K562 (cell line): Measurements from ENCODE around the gene CFD. TPM values are rescaled to one million over a fixed set of nuclear protein-coding genes. Genes with fewer than 3 reads are reported as not detected.

Source experiments
- ATAC-seq: fragments of 200-7000 bp; cut with Tn5 transposase; 3 replicates; pipeline ENCODE4 v1.9.1; 2020; ENCODE audit warnings: moderate library complexity
- BruUV-seq: library from RNA; stranded (reverse); fragments of 400-500 nt; replicated peaks from 2 replicates; lab custom pipeline; 2021; lab: Mats Ljungman, UMichigan
- CTCF ChIA-PET: fragments of 300-600 bp; formaldehyde crosslinking; extraction: SDS; loops from one replicate; lab custom pipeline; 2021; ENCODE audit warnings: low intra/inter-chr PET ratio; lab: Yijun Ruan, JAX
- POLR2A ChIA-PET: fragments of 300-600, 350-650 bp; sonication (Branson Sonifier 250); formaldehyde crosslinking; extraction: SDS; loops from one replicate; lab custom pipeline; 2021; ENCODE audit warnings: antibody characterized with exemption, inconsistent platforms; lab: Yijun Ruan, JAX
- DNase-seq, 4 experiments: peaks; one replicate each; pipeline versions ENCODE4 v3.0.0 to v3.0.0-alpha.2; 2011 to 2018; ENCODE audit warnings: low spot score in 3 of 4, mixed read lengths in 3 of 4; ENCODE audit errors: extremely low read depth in 1 of 4
- FAIRE-seq: peaks from 2 replicates; lab custom pipeline; 2011; peaks lifted over from hg19 to GRCh38; lab: Jason Lieb, UNC
- H2AFZ ChIP-seq: 2 replicates; pipeline ENCODE4 v1.6.0; 2011; ENCODE audit warnings: low read depth, low read length, control low read depth, inconsistent platforms
- H3K27ac ChIP-seq: fragments of 200-600 bp; 3 replicates; pipeline ENCODE4 v1.8.0; 2011; ENCODE audit warnings: low read depth, mild to moderate bottlenecking, control low read depth, inconsistent platforms, low read length, moderate library complexity, mixed read lengths; ENCODE audit errors: extremely low read depth
- H3K27me3 ChIP-seq, 2 experiments: fragments of 300-600 bp in 1 of 2; 2 replicates in 1 of 2; 3 replicates in 1 of 2; pipeline versions ENCODE4 v1.6.0 to v1.8.0; 2011; ENCODE audit warnings: inconsistent platforms in 2 of 2, low read length in 2 of 2, mild to moderate bottlenecking in 1 of 2, mixed read lengths in 1 of 2, moderate library complexity in 1 of 2; ENCODE audit not compliant: control insufficient read depth in 2 of 2, insufficient read depth in 2 of 2
- H3K36me3 ChIP-seq: fragments of 300-600 bp; 3 replicates; pipeline ENCODE4 v1.8.0; 2011; ENCODE audit warnings: mild to moderate bottlenecking, low read length, inconsistent platforms; ENCODE audit not compliant: control insufficient read depth, insufficient read depth
- H3K4me1 ChIP-seq, 2 experiments: fragments of 200-600 bp in 1 of 2; replicated peaks in 1 of 2; 2 replicates in 1 of 2; 3 replicates in 1 of 2; pipeline versions ENCODE4 v1.5.1 to v1.8.0; 2011; ENCODE audit warnings: inconsistent platforms in 2 of 2, low read length in 2 of 2, mild to moderate bottlenecking in 1 of 2, mixed read lengths in 1 of 2, moderate library complexity in 1 of 2; ENCODE audit not compliant: control insufficient read depth in 2 of 2, insufficient read depth in 2 of 2
- H3K4me2 ChIP-seq: 2 replicates; pipeline ENCODE4 v1.6.1; 2011; ENCODE audit warnings: low read length, control low read depth, inconsistent platforms, mixed read lengths; ENCODE audit not compliant: insufficient read depth
- H3K4me3 ChIP-seq: fragments of 200-600 bp; sonication (generic), shearing (Covaris generic); 2 replicates; pipeline ENCODE4 v1.5.1; 2016; ENCODE audit warnings: control low read depth, inconsistent platforms
- H3K79me2 ChIP-seq: fragments of 200-600 bp; 3 replicates; pipeline ENCODE4 v1.8.0; 2011; ENCODE audit warnings: low read length, inconsistent platforms; ENCODE audit not compliant: control insufficient read depth, insufficient read depth
- H3K9ac ChIP-seq, 2 experiments: 2 replicates each; pipeline versions ENCODE4 v1.6.0 to v1.6.1; 2011; ENCODE audit warnings: low read depth in 2 of 2, low read length in 2 of 2, control low read depth in 1 of 2, inconsistent platforms in 1 of 2, mild to moderate bottlenecking in 1 of 2, mixed read lengths in 1 of 2; ENCODE audit not compliant: insufficient read depth in 1 of 2
- H3K9me1 ChIP-seq: one replicate; pipeline ENCODE4 v1.6.0; 2011; ENCODE audit warnings: inconsistent platforms, mild to moderate bottlenecking, low read length, moderate library complexity; ENCODE audit not compliant: control insufficient read depth, insufficient read depth
- H3K9me3 ChIP-seq: replicated peaks from 2 replicates; pipeline ENCODE4 v1.5.1; 2011; ENCODE audit warnings: low read depth, low read length, inconsistent platforms; ENCODE audit not compliant: control insufficient read depth, insufficient read depth
- H4K20me1 ChIP-seq: replicated peaks from 2 replicates; pipeline ENCODE4 v1.6.1; 2011; ENCODE audit warnings: low read length, inconsistent platforms, mixed read lengths; ENCODE audit not compliant: control insufficient read depth, insufficient read depth
- ELF1 ChIP-seq: fragments of 200-800 bp; sonication (Bioruptor generic); IDR thresholded peaks from 2 replicates; pipeline ENCODE4 v1.6.1; 2016; ENCODE audit warnings: missing genetic modification characterization, missing compliant biosample characterization
- FOSL1 ChIP-seq: fragments of 200-800 bp; sonication (Bioruptor generic); conservative IDR thresholded peaks from 2 replicates; pipeline ENCODE4 v1.6.1; 2016; ENCODE audit warnings: missing genetic modification characterization, missing compliant biosample characterization
- FOXA1 ChIP-seq: fragments of 450-650 bp; IDR thresholded peaks from 2 replicates; pipeline ENCODE4 v1.6.1; 2016; ENCODE audit warnings: mild to moderate bottlenecking, borderline replicate concordance
- HCFC1 ChIP-seq: IDR thresholded peaks from 2 replicates; pipeline ENCODE4 v1.6.1; 2012; ENCODE audit warnings: low read depth, low read length, improper control_type of control experiment
- HNRNPLL ChIP-seq: fragments of 200-400 bp; formaldehyde crosslinking; IDR thresholded peaks from 2 replicates; pipeline ENCODE4 v1.6.1; 2017; ENCODE audit warnings: low read length, low read depth, mild to moderate bottlenecking; ENCODE audit not compliant: poor library complexity, severe bottlenecking
- JUN ChIP-seq, 2 experiments: sonication (generic) in 1 of 2; formaldehyde crosslinking in 1 of 2; IDR thresholded peaks; 2 replicates each; pipeline versions ENCODE4 v1.6.1 to v1.8.0; 2012 to 2022; ENCODE audit warnings: borderline replicate concordance in 2 of 2, mild to moderate bottlenecking in 2 of 2, improper control_type of control experiment in 1 of 2, low read depth in 1 of 2, low read length in 1 of 2, missing genetic modification reagents in 1 of 2
- JUND ChIP-seq, 2 experiments: IDR thresholded peaks; 2 replicates in 1 of 2; 3 replicates in 1 of 2; pipeline ENCODE4 v1.6.1; 2011; ENCODE audit warnings: borderline replicate concordance in 2 of 2, low read depth in 2 of 2, low read length in 2 of 2, improper control_type of control experiment in 1 of 2, missing biosample characterization in 1 of 2, missing genetic modification characterization in 1 of 2, missing genetic modification reagents in 1 of 2
- MAFF ChIP-seq: IDR thresholded peaks from 2 replicates; pipeline ENCODE4 v1.6.1; 2012; ENCODE audit warnings: low read length, improper control_type of control experiment
- NCOA2 ChIP-seq, 2 experiments: fragments of 450-650 bp; IDR thresholded peaks; 2 replicates each; pipeline ENCODE4 v1.6.1; 2018; ENCODE audit warnings: mild to moderate bottlenecking in 2 of 2, moderate library complexity in 1 of 2; ENCODE audit not compliant: partially characterized antibody in 2 of 2
- POLR2A ChIP-seq: fragments of 450-650 bp; conservative IDR thresholded peaks from 2 replicates; pipeline ENCODE4 v1.6.1; 2016
- RFX5 ChIP-seq: IDR thresholded peaks from 2 replicates; pipeline ENCODE4 v1.6.1; 2011; ENCODE audit warnings: low read depth, mild to moderate bottlenecking, improper control_type of control experiment, low read length
- TEAD2 ChIP-seq: fragments of 450-650 bp; IDR thresholded peaks from 2 replicates; pipeline ENCODE4 v1.6.1; 2016; ENCODE audit warnings: missing genetic modification characterization, control low read depth, missing compliant biosample characterization
- TSHZ1 ChIP-seq: fragments of 250-450 bp; sonication (Bioruptor Pico); IDR thresholded peaks from 2 replicates; pipeline ENCODE4 v1.4.0; 2020; ENCODE audit warnings: mild to moderate bottlenecking, moderate library complexity
- U2AF1 ChIP-seq: fragments of 200-400 bp; formaldehyde crosslinking; optimal IDR thresholded peaks from 2 replicates; pipeline ENCODE3; 2017; ENCODE audit warnings: mild to moderate bottlenecking, low read depth, low read length, moderate library complexity
- ZNF57 ChIP-seq: fragments of 450-650 bp; formaldehyde crosslinking; IDR thresholded peaks from 2 replicates; pipeline ENCODE4 v1.4.0; 2020; ENCODE audit warnings: mild to moderate bottlenecking, moderate library complexity
- ZNF707 ChIP-seq: fragments of 250-450 bp; sonication (Bioruptor Pico); conservative IDR thresholded peaks from 2 replicates; pipeline ENCODE4 v1.8.0; 2022; ENCODE audit warnings: inconsistent platforms, mild to moderate bottlenecking, moderate library complexity
- ZNF830 ChIP-seq: fragments of 250-450 bp; sonication (Bioruptor Pico); IDR thresholded peaks from 2 replicates; pipeline ENCODE4 v1.5.0; 2021; ENCODE audit warnings: mild to moderate bottlenecking
- WGBS: fragments of 100-300 bp; shearing (Covaris generic); methylation state at CpG from one replicate; pipeline ENCODE4 v1.1.6; 2016; ENCODE audit warnings: low coverage, mixed read lengths; ENCODE audit not compliant: insufficient coverage; ENCODE audit errors: missing lambda C conversion rate; 5-methylcytosine and 5-hydroxymethylcytosine counted together
- in situ Hi-C: fragments of 300-500 bp; cut with MboI; formaldehyde crosslinking; loops from 4 replicates; pipeline ENCODE4 v1.15.0; 2018; ENCODE audit warnings: inconsistent platforms, mixed read lengths
- intact Hi-C: fragments of 100-400 bp; cut with micrococcal nuclease; formaldehyde crosslinking; loops from 2 replicates; pipeline ENCODE4 v1.14.2; 2022
- polyA plus RNA-seq, 8 experiments: library from polyadenylated mRNA; depleted of rRNA in 4 of 8; stranded (reverse) in 5 of 8; unstranded in 3 of 8; fragments of >200 nt; fragmentation: Nextera tagmentation in 2 of 8; fragmentation: Illumina TruSeq in 1 of 8; extraction: Ambion mirVana in 2 of 8; extraction: Trizol in 1 of 8; gene quantifications; 2 replicates each; pipeline versions ENCODE4 v1.2.1 to v1.2.3, GENCODE V29; 2011 to 2014; ENCODE audit warnings: inconsistent platforms in 1 of 8, missing spikeins in 1 of 8
- total RNA-seq, 7 experiments: library from RNA; depleted of rRNA in 6 of 7; stranded (reverse); fragments of >200 nt in 6 of 7; fragmentation: Illumina TruSeq in 2 of 7; extraction: Trizol in 2 of 7; gene quantifications; 2 replicates each; pipeline versions ENCODE4 v1.2.1 to v1.2.3, GENCODE V29; 2011 to 2021; ENCODE audit warnings: low replicate concordance in 1 of 7

Gene CFD
- total and polyA plus RNA-seq, 9 of the 15 experiments (the other 6 are each of a cell fraction or from before 2014, with no cell fraction given): 0.52 to 59.4 (median 7.6) TPM

- in situ Hi-C loops: no loop called here
- BruUV-seq: no TSS peak
- ChIA-PET POLR2A (interaction anchor here (0.6 to 0.7 kb wide), 2 partner anchors 14 to 302 kb away, joined by 3 read pairs; partner anchors contain the start of gene PRTN3), CTCF (no interaction called here)
- H3K36me3 ChIP-seq: no peaks in the 10 kb centered on the region
- no peaks in the 10 kb centered on the region for H4K20me1 ChIP-seq
- TF ChIP-seq NCOA2 (IDR thresholded peaks at IDR 0.05; ENCODE audit: partially characterized antibody in 2 of 2) (no peak), RFX5 (no peak), POLR2A (no peak), ZNF830 (CRISPR knock-in tag) (no peak), ZNF57 (CRISPR knock-in tag) (no peak), HCFC1 (no peak), TEAD2 (tag) (no peak), TSHZ1 (CRISPR knock-in tag) (no peak), HNRNPLL (no peak), MAFF (no peak), JUN (IDR thresholded peaks at IDR 0.05; ENCODE audit: borderline replicate concordance, low read depth, low read length) (no peak), JUN (CRISPR knock-in tag; IDR thresholded peaks at IDR 0.05; ENCODE audit: borderline replicate concordance) (no peak), U2AF1 (no peak), ZNF707 (no peak), JUND (IDR thresholded peaks at IDR 0.05; ENCODE audit: borderline replicate concordance, low read depth, low read length) (no peak), JUND (tag; IDR thresholded peaks at IDR 0.05; ENCODE audit: borderline replicate concordance, low read depth, low read length) (no peak), FOXA1 (no peak), ELF1 (tag) (no peak), FOSL1 (no peak)
- H3K4me2 ChIP-seq: no peak overlapping the region
- no peaks in the 10 kb centered on the region for H3K9me1 ChIP-seq
- H2AFZ ChIP-seq: no peak overlapping the region
- ATAC-seq: no peak
- H3K27me3 ChIP-seq: no peaks in the 10 kb centered on the region
- H3K27ac ChIP-seq: no peak overlapping the region
- no peak overlapping the region for H3K9ac ChIP-seq
- WGBS: 55% methylated on average over 6 of the region's 6 CpGs
- intact Hi-C loops: no loop called here
- no peaks in the 10 kb centered on the region for H3K9me3 ChIP-seq
- no peak overlapping the region for H3K4me3 ChIP-seq
- H3K4me1 ChIP-seq: peaks cover 14 to 51% of the 10 kb centered on the region in 2 experiments; a peak in 4 of 5 replicates
- no peak for DNase-seq
- no peak for FAIRE-seq
- no peaks in the 10 kb centered on the region for H3K79me2 ChIP-seq
Observed at GRCh38 chr19:854549-854948, 4.9 kb upstream of the CFD start.
